ENCODE data around the gene LTBP3. TPM values are rescaled to one million over a fixed set of nuclear protein-coding genes. Genes with fewer than 3 reads are reported as not detected.
"Not testable (repeated sequence)": the region's sequence is repeated elsewhere in the genome, so short reads cannot be mapped to it uniquely, and the experiment has no call there.

LTBP3 gene
- total RNA-seq, 1 donor from 2014 or later: 23.0 TPM

- DNase-seq (ENCODE audit: low read depth in 2 of 2): not testable (repeated sequence)
Observed at GRCh38 chr11:65518941-65519549, 39.1 kb downstream of the LTBP3 start.

DNA sequence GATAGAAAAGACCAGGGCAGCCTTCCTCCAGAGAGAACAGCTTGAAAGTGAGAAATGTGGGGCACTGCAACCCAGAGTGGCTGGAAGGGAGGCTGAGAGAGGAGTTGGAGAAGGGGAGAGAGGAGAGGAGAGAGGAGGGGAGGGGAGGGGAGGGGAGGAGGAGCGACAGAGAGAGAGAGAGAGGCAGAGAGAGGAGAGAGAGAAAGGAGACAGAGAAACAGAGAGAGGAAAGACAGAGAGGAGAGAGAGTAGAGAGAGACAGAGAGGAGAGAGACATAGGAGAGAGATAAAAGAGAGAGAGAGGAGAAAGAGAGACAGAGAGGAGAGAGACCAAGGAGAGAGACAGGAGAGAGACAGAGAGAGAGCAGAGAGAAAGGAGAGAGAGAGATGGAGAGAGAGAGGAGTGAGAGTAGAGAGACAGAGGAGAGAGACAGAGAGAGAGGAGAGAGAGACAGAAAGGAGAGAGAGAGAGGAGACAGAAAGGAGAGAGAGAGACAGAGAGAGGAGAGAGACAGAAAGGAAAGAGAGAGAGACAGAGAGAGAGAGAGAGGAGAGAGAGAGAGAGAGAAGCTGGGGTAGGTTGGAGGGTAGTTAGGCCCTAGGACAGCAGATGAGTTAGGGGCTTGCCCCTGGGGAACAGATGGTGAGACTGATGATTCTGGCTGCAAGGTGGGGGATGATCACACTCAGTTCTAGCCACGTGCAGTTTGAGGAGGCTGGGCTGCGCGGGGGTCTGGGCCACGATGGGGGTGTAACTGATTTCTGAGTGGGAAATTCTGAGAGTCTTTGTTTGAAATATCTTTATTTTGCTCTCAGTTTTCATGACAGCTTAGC lies 41.8 kb downstream of the LTBP3 start:
- DNase-seq (ENCODE audit: low read depth in 2 of 2): no peak

DNA sequence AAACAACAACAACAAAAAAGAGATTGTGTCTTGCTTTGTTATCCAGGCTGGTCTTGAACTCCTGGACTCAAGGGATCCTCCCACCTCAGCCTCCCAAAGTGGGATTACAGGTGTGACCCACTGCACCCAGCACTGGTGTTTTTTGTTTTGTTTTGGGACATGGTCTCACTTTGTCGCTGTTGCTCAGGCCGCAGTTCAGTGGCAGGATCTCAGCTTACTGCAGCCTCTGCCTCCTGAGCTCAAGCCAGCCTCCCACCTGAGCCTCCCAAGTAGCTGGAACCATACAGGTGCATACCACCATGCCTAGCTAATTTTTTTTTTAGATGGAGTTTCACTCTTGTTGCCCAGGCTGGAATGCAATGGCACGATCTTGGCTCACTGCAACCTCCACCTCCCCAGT lies 45.8 kb downstream of the LTBP3 start:
- DNase-seq (ENCODE audit: low read depth in 2 of 2): not testable (repeated sequence)

DNA sequence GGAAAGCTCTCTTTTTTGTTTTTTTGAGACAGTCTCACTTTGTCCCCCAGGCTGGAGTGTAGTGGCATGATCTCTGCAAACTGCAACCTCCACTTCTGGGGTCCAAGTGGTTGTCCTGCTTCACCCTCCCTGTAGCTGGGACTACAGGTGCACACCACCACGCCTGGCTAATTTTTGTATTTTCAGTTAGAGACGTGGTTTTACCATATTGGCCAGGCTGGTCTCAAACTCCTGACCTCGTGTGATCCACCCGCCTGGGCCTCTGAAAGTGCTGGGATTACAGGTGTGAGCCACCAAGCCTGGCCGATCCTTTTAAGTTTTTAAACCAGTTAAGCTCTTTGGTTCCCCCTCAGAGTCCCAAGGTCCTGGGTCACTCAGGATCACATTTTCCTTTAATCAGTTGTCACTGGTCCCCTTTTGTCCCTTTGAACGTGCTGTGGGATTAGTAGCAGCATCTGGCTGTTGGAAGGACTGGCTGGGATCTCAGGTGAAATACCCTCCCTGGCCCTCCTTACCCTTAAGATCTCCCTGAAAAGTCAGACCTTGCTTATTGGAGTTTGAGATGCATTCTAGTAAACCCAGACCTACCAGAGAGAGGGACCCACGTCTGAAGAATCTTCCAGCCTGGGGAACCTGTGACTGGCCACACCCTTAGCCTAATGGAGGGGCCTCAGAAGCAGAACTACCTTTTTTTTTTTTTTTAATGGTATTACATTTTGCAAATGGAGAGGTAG lies 51.2 kb downstream of the LTBP3 start:
- DNase-seq (ENCODE audit: low read depth in 2 of 2): peak in 1 of 2 donors; percentile 88

DNA sequence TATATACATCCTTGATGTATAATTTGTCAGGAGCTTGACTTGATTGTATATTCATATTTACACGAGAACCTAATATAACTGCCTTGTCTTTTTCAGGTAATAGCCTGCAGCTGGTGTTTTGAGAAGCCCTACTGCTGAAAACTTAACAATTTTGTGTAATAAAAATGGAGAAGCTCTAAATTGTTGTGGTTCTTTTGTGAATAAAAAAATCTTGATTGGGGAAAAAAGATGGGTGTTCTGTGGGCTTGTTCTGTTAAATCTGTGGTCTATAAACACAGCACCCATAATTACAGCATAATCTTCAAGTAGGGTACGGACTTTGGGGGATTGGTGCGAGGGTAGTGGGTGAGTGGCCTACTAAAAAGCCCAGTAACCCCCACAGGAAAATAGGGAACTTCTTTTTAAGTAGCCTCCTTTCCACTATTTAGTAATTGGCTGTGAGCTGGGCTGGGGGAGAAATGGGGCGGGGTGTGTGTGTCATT lies 51.8 kb downstream of the LTBP3 start:
- no peak for DNase-seq (ENCODE audit: low read depth in 2 of 2)

GRCh38 chr11:65505466-65506289 lies 52.5 kb downstream of the LTBP3 start:
- DNase-seq (ENCODE audit: low read depth in 2 of 2): peak; percentile 27 to 31

DNA sequence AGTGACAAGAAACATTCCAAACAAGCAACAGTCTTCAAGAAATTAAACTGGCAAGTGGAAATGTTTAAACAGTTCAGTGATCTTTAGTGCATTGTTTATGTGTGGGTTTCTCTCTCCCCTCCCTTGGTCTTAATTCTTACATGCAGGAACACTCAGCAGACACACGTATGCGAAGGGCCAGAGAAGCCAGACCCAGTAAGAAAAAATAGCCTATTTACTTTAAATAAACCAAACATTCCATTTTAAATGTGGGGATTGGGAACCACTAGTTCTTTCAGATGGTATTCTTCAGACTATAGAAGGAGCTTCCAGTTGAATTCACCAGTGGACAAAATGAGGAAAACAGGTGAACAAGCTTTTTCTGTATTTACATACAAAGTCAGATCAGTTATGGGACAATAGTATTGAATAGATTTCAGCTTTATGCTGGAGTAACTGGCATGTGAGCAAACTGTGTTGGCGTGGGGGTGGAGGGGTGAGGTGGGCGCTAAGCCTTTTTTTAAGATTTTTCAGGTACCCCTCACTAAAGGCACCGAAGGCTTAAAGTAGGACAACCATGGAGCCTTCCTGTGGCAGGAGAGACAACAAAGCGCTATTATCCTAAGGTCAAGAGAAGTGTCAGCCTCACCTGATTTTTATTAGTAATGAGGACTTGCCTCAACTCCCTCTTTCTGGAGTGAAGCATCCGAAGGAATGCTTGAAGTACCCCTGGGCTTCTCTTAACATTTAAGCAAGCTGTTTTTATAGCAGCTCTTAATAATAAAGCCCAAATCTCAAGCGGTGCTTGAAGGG lies 53.3 kb downstream of the LTBP3 start:
- peak; percentile 36 to 42 for DNase-seq (ENCODE audit: low read depth in 2 of 2)

DNA sequence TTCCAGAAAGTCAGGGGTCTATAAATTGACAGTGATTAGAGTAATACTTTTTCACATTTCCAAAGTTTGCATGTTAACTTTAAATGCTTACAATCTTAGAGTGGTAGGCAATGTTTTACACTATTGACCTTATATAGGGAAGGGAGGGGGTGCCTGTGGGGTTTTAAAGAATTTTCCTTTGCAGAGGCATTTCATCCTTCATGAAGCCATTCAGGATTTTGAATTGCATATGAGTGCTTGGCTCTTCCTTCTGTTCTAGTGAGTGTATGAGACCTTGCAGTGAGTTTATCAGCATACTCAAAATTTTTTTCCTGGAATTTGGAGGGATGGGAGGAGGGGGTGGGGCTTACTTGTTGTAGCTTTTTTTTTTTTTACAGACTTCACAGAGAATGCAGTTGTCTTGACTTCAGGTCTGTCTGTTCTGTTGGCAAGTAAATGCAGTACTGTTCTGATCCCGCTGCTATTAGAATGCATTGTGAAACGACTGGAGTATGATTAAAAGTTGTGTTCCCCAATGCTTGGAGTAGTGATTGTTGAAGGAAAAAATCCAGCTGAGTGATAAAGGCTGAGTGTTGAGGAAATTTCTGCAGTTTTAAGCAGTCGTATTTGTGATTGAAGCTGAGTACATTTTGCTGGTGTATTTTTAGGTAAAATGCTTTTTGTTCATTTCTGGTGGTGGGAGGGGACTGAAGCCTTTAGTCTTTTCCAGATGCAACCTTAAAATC lies 54.0 kb downstream of the LTBP3 start:
- peak; percentile 53 to 62 for DNase-seq (ENCODE audit: low read depth in 2 of 2)

- DNase-seq (ENCODE audit: low read depth in 2 of 2): peak in 1 of 2 donors; percentile 30
Observed at GRCh38 chr11:65503368-65503948, 54.7 kb downstream of the LTBP3 start.

DNA sequence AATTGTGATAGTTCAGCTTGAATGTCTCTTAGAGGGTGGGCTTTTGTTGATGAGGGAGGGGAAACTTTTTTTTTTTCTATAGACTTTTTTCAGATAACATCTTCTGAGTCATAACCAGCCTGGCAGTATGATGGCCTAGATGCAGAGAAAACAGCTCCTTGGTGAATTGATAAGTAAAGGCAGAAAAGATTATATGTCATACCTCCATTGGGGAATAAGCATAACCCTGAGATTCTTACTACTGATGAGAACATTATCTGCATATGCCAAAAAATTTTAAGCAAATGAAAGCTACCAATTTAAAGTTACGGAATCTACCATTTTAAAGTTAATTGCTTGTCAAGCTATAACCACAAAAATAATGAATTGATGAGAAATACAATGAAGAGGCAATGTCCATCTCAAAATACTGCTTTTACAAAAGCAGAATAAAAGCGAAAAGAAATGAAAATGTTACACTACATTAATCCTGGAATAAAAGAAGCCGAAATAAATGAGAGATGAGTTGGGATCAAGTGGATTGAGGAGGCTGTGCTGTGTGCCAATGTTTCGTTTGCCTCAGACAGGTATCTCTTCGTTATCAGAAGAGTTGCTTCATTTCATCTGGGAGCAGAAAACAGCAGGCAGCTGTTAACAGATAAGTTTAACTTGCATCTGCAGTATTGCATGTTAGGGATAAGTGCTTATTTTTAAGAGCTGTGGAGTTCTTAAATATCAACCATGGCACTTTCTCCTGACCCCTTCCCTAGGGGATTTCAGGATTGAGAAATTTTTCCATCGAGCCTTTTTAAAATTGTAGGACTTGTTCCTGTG lies 55.4 kb downstream of the LTBP3 start:
- peak; percentile 51 to 63 for DNase-seq (ENCODE audit: low read depth in 2 of 2)

DNA sequence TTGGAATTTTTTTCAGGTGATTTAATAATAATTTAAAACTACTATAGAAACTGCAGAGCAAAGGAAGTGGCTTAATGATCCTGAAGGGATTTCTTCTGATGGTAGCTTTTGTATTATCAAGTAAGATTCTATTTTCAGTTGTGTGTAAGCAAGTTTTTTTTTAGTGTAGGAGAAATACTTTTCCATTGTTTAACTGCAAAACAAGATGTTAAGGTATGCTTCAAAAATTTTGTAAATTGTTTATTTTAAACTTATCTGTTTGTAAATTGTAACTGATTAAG lies 55.9 kb downstream of the LTBP3 start:
- DNase-seq (ENCODE audit: low read depth in 2 of 2): peak; percentile 20 to 24

- peak; percentile 32 to 43 for DNase-seq (ENCODE audit: low read depth in 2 of 2)
Observed at GRCh38 chr11:65501472-65502273, 56.5 kb downstream of the LTBP3 start.

DNA sequence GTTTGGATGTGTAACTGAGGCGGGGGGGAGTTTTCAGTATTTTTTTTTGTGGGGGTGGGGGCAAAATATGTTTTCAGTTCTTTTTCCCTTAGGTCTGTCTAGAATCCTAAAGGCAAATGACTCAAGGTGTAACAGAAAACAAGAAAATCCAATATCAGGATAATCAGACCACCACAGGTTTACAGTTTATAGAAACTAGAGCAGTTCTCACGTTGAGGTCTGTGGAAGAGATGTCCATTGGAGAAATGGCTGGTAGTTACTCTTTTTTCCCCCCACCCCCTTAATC lies 57.0 kb downstream of the LTBP3 start:
- DNase-seq (ENCODE audit: low read depth in 2 of 2): peak in 1 of 2 donors; percentile 25

DNA sequence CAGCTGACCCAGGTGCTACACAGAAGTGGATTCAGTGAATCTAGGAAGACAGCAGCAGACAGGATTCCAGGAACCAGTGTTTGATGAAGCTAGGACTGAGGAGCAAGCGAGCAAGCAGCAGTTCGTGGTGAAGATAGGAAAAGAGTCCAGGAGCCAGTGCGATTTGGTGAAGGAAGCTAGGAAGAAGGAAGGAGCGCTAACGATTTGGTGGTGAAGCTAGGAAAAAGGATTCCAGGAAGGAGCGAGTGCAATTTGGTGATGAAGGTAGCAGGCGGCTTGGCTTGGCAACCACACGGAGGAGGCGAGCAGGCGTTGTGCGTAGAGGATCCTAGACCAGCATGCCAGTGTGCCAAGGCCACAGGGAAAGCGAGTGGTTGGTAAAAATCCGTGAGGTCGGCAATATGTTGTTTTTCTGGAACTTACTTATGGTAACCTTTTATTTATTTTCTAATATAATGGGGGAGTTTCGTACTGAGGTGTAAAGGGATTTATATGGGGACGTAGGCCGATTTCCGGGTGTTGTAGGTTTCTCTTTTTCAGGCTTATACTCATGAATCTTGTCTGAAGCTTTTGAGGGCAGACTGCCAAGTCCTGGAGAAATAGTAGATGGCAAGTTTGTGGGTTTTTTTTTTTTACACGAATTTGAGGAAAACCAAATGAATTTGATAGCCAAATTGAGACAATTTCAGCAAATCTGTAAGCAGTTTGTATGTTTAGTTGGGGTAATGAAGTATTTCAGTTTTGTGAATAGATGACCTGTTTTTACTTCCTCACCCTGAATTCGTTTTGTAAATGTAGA lies 57.6 kb downstream of the LTBP3 start:
- peak; percentile 46 to 55 for DNase-seq (ENCODE audit: low read depth in 2 of 2)

DNA sequence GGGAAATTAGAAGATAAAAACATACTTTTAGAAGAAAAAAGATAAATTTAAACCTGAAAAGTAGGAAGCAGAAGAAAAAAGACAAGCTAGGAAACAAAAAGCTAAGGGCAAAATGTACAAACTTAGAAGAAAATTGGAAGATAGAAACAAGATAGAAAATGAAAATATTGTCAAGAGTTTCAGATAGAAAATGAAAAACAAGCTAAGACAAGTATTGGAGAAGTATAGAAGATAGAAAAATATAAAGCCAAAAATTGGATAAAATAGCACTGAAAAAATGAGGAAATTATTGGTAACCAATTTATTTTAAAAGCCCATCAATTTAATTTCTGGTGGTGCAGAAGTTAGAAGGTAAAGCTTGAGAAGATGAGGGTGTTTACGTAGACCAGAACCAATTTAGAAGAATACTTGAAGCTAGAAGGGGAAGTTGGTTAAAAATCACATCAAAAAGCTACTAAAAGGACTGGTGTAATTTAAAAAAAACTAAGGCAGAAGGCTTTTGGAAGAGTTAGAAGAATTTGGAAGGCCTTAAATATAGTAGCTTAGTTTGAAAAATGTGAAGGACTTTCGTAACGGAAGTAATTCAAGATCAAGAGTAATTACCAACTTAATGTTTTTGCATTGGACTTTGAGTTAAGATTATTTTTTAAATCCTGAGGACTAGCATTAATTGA lies 58.3 kb downstream of the LTBP3 start:
- no peak for DNase-seq (ENCODE audit: low read depth in 2 of 2)

- peak; percentile 95 to 98 for DNase-seq (ENCODE audit: low read depth in 2 of 2)
Observed at GRCh38 chr11:65498977-65499712, 59.0 kb downstream of the LTBP3 start, which contains the start of gene MALAT1. MALAT1 (plus strand) TSS chr11:65499045.

All from lung microvascular endothelial cell (primary cell).